ENCODE results near the gene ACAP2. TPM values are rescaled to one million over a fixed set of nuclear protein-coding genes. Genes with fewer than 3 reads are reported as not detected.

The ACAP2 gene
- total RNA-seq, 1 donor from 2014 or later, result 46.0 TPM

DNA sequence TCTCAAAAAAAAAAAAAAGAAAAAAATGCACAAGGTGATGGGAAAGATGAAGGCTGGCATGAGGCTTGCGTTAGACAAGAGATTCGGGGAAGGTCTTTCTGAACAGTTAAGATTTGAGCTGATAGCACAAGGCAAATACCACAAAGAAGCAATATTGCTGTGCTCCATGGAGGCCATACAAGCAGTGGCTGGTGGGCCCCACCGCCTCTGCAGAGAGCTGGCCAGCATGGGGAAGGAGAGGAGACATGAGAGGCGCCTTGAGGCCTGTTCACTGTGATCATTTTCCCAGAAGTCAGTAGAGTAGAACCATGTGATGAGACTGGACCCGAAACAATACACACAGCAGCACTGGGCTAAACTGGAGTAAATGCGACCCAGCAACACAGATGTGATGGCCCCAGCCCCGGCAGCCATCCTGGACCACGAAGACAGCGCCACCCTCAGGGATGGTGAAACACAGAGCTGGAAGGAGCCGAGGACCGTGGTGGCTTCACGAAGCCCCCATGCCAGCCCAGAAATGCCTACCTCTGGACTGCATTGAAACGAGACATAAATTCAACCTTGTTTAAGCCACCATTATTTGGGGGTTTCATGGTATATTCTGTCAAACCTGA lies 177.3 kb downstream of the ACAP2 start:
- Histone ChIP-seq H3K4me1 (ENCODE audit: insufficient read depth, low read length) (peaks cover 15% of the 10 kb centered on the region), H3K9ac (ENCODE audit: low read length) (no peak overlapping the region), H3K4me2 (ENCODE audit: low read length) (no peak overlapping the region), H3K36me3 (ENCODE audit: insufficient read depth, low read length) (peaks cover 4% of the 10 kb centered on the region), H3K27ac (ENCODE audit: low read depth, low read length) (no peak overlapping the region), H3K27me3 (ENCODE audit: insufficient read depth, low read length) (no peaks in the 10 kb centered on the region), H3K79me2 (ENCODE audit: insufficient read depth, low read length) (peaks cover 56% of the 10 kb centered on the region), H3K9me3 (ENCODE audit: insufficient read depth, low read depth, low read length) (no peaks in the 10 kb centered on the region), H3K4me3 (ENCODE audit: insufficient read depth, low read depth, low read length) (no peak overlapping the region), H2AFZ (ENCODE audit: low read depth, low read length) (no peak overlapping the region), H4K20me1 (ENCODE audit: insufficient read depth, low read length) (peaks cover 44% of the 10 kb centered on the region)
- Mint-ChIP-seq H3K27me3 (ENCODE audit: low read depth, unreplicated experiment) (no peaks in the 10 kb centered on the region), H3K4me3 (ENCODE audit: unreplicated experiment) (no peak overlapping the region), H3K9me3 (ENCODE audit: unreplicated experiment) (no peaks in the 10 kb centered on the region), H3K36me3 (ENCODE audit: low read depth, unreplicated experiment) (peaks cover 5% of the 10 kb centered on the region), H3K27ac (ENCODE audit: unreplicated experiment) (no peak overlapping the region), H3K4me1 (ENCODE audit: low read depth, unreplicated experiment) (no peaks in the 10 kb centered on the region)
- FAIRE-seq, result no peak
- no peak for TF ChIP-seq EZH2 (IDR thresholded peaks at IDR 0.05; ENCODE audit: insufficient read depth, low read length)
- TF ChIP-seq, protein P1, sequence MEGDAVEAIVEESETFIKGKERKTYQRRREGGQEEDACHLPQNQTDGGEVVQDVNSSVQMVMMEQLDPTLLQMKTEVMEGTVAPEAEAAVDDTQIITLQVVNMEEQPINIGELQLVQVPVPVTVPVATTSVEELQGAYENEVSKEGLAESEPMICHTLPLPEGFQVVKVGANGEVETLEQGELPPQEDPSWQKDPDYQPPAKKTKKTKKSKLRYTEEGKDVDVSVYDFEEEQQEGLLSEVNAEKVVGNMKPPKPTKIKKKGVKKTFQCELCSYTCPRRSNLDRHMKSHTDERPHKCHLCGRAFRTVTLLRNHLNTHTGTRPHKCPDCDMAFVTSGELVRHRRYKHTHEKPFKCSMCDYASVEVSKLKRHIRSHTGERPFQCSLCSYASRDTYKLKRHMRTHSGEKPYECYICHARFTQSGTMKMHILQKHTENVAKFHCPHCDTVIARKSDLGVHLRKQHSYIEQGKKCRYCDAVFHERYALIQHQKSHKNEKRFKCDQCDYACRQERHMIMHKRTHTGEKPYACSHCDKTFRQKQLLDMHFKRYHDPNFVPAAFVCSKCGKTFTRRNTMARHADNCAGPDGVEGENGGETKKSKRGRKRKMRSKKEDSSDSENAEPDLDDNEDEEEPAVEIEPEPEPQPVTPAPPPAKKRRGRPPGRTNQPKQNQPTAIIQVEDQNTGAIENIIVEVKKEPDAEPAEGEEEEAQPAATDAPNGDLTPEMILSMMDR (IDR thresholded peaks at IDR 0.05; ENCODE audit: insufficient read depth, low read depth, low read length), result no peak
- DNase-seq (ENCODE audit: low read depth), result no peak

DNA sequence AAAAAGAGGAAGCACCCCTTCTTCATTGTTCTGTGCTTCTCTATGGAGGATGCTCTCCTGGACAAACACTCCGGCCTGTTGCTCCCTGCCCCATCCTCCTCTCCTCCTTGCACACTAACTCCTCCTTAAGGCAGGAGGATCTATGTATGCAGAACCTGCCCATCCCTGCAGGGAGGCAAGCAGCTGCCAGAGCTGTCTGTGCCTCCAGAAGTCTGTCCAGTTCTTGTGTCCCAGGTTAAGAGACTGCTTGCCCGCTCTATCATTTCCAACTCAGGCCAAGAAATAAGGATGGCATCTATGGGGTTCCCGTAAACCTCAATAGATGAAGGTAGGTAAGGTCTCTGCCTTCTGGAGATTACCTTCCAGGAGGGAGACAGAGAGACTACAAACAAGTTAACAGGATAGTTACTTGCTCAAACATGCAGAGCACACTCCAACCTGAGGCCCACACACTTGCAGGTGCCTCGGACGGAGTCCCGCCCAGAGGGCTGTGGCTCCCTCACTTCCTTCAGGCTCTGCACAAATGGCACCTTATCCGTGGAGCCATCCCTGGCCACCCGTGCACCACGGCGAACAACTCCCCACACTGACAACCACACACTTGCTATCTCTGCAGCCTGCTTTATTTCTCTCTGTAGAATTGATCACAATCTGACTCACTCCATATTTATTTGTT lies 178.8 kb downstream of the ACAP2 start:
- H3K4me3 ChIP-seq (ENCODE audit: insufficient read depth, low read depth, low read length), result no peak overlapping the region
- no peak for TF ChIP-seq EZH2 (IDR thresholded peaks at IDR 0.05; ENCODE audit: insufficient read depth, low read length)
- TF ChIP-seq, protein P1 (IDR thresholded peaks at IDR 0.05; ENCODE audit: insufficient read depth, low read depth, low read length), result no peak
- peaks cover 32% of the 10 kb centered on the region for H4K20me1 ChIP-seq (ENCODE audit: insufficient read depth, low read length)
- no peaks in the 10 kb centered on the region for H3K27me3 Mint-ChIP-seq (ENCODE audit: low read depth, unreplicated experiment)
- no peak overlapping the region for H3K9ac ChIP-seq (ENCODE audit: low read length)
- no peak overlapping the region for H2AFZ ChIP-seq (ENCODE audit: low read depth, low read length)
- no peaks in the 10 kb centered on the region for H3K9me3 ChIP-seq (ENCODE audit: insufficient read depth, low read depth, low read length)
- H3K4me1 ChIP-seq (ENCODE audit: insufficient read depth, low read length), result peaks cover 13% of the 10 kb centered on the region
- FAIRE-seq (no peak), DNase-seq (ENCODE audit: low read depth) (no peak)
- no peak overlapping the region for H3K4me2 ChIP-seq (ENCODE audit: low read length)
- no peak overlapping the region for H3K27ac ChIP-seq (ENCODE audit: low read depth, low read length)
- no peaks in the 10 kb centered on the region for H3K4me1 Mint-ChIP-seq (ENCODE audit: low read depth, unreplicated experiment)
- H3K36me3 Mint-ChIP-seq (ENCODE audit: low read depth, unreplicated experiment), result peaks cover 2% of the 10 kb centered on the region
- H3K79me2 ChIP-seq (ENCODE audit: insufficient read depth, low read length), result peaks cover 49% of the 10 kb centered on the region
- peak overlapping the region; percentile 4 for H3K4me3 Mint-ChIP-seq (ENCODE audit: unreplicated experiment)
- no peak overlapping the region for H3K27ac Mint-ChIP-seq (ENCODE audit: unreplicated experiment)
- no peaks in the 10 kb centered on the region for H3K9me3 Mint-ChIP-seq (ENCODE audit: unreplicated experiment)
- no peaks in the 10 kb centered on the region for H3K27me3 ChIP-seq (ENCODE audit: insufficient read depth, low read length)
- H3K36me3 ChIP-seq (ENCODE audit: insufficient read depth, low read length), result peaks cover 4% of the 10 kb centered on the region
